ENCODE results near the gene SPRR2D.

SPRR2D gene

GRCh38 chr1:153001382-153001781, 39.5 kb downstream of the SPRR2D start, which contains the start of gene SPRR3:
Gene SPRR3, plus strand, starts transcription at chr1:153001749. Its CDS starts 1,272 bp downstream, at chr1:153003021.
- no peak for DNase-seq

DNA sequence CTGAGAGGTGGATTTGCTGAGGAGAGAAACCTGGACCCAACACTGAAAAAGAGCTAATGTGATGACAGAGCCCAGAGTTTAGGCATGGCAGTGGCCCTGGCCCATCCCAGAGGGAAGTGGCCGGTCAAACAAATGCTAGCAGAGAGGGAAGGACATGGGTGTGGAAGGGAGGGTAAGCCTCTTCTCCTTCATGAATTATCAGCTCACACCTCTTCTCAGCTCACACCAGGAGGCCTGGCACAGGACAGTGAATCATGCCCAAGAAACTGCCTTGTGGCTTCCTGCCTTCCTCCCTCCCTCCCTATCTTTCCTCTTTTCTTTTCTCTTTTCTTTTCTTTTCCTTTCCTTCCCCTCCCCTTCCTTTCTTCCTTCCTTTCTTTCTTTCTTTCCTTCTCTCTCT, 40.6 kb downstream of the SPRR2D start:
- no peak for DNase-seq

- DNase-seq = no peak
Measured at GRCh38 chr1:152999818-153000217, 41.1 kb downstream of the SPRR2D start.

DNA sequence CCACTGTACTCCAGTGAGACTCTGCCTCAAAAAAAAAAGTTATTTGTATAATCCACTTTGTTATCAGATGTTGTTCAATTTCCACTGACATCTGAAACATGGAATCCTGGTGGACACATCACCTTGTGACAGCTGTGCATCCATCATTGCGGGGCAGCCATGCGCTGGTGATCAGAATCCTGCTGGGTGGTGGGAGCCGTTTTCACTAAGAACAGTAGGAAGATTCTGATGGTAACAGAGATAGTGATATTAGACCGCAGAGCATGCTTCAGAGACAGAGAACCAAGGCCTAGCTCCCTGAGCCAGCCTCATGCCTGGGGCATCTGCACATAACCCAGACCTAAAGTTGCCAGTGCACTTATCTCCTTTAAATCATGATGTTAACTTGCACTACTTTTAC, 42.4 kb downstream of the SPRR2D start:
- DNase-seq = no peak

DNA sequence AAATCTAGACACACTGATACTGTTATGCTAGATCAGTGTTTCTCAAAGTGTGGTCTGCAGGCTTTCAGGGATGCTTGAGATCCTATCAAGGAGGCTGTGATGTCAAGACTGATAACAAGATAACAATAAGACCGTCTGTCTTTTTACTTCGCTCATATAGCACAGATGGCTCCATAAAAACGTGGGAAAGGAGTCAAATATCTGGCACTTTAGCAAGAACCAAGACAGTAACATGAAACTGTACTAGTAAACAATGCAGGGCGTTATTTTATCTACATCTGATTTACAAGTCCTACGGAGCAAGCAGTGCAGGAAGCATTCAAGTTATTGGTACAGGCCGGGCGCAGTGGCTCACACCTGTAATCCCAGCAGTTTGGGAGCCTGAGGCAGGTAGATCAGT, 43.0 kb downstream of the SPRR2D start:
- DNase-seq = no peak

DNA sequence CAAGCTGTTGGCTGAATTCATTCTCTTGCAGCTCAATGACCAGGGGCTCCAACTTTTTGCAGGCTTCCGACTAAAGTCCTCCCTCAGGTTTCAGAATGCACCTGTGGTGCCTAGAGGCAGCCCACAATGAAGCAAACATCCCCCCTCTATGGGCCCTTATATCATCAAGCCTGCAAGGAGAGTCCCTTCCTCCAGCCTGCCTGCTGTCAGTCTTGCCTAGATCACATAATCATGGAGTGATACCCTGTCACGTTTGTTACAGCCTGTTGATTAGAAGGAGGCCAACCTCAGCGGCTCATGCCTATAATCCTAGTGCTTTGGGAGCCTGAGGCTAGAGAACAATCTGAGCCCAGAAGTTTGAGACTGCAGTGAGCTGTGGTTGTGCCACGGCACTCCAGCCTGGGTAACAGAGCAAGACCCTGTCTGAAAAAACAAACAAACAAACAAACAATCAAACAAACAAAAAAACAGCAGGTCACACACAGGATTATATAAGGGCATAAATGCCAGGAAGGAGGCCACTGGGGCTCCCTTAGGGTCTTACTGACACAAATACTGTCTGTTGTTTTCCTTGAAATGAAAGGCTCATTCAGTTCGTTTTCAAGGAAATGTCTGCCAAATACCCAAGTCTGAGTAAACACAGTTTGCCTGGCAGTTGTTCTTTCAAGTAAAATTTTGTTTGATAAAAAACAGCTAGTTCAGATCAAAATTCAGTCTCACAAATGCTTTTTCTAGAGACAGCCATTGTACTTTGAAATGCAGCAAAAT, 44.1 kb downstream of the SPRR2D start:
- DNase-seq = no peak

DNA sequence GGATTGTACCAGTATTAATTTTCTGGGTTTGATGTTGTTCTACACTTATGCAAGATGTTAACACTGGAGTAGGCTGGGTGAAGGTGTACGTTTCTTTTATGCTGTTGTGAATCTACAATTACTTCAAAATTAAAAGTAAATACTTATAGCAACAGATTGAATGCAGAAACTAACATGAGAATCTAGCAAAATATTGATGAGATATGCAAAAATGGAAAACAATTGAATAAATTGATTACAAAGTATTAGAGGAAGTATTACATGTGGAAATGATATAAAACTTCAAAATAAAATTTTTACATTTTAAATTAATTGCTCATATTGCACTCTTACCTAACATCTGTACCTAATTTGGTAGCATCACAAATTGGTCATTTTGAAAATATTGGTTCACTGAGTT, 45.1 kb downstream of the SPRR2D start:
- no peak for DNase-seq

DNA sequence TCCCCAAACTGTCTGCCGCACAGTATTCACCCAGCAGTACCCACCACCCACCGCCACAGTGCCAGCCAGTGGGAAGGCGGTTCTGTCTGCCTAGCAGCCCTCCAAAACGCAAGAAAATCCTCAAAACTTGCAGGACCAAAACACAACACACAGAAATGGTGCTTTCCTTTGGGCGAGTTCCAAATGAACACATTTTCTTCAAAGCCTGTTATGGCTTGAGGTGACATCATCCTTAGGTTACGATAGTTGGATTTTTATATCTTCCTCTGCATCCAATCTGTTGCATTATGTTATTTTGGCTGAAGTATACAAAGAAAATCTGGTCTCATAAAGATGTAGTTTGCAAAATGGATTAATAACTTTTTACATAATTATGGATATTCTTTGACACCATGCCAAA, 47.7 kb downstream of the SPRR2D start:
- DNase-seq = no peak

Data from NCI-H748 treated with DMSO at 0.1 percent for 48 hours (cell line).